RPMI7951 (cell line): ENCODE data around the gene SHC1. TPM values are rescaled to one million over a fixed set of nuclear protein-coding genes. Genes with fewer than 3 reads are reported as not detected.

ENCODE experiments used
- DNase-seq: peaks from one replicate; pipeline ENCODE4 v3.0.0-alpha.2; 2012; ENCODE audit warnings: low read depth
- total RNA-seq: library from RNA; depleted of rRNA; stranded (reverse); fragments of >200 nt; shearing (Covaris generic); gene quantifications from 2 replicates; pipeline ENCODE4 v1.2.3, GENCODE V29; 2014; rRNA removed

The SHC1 gene, protein sequence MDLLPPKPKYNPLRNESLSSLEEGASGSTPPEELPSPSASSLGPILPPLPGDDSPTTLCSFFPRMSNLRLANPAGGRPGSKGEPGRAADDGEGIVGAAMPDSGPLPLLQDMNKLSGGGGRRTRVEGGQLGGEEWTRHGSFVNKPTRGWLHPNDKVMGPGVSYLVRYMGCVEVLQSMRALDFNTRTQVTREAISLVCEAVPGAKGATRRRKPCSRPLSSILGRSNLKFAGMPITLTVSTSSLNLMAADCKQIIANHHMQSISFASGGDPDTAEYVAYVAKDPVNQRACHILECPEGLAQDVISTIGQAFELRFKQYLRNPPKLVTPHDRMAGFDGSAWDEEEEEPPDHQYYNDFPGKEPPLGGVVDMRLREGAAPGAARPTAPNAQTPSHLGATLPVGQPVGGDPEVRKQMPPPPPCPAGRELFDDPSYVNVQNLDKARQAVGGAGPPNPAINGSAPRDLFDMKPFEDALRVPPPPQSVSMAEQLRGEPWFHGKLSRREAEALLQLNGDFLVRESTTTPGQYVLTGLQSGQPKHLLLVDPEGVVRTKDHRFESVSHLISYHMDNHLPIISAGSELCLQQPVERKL
- 111 and 115 TPM in 2 replicates for total RNA-seq

DNA sequence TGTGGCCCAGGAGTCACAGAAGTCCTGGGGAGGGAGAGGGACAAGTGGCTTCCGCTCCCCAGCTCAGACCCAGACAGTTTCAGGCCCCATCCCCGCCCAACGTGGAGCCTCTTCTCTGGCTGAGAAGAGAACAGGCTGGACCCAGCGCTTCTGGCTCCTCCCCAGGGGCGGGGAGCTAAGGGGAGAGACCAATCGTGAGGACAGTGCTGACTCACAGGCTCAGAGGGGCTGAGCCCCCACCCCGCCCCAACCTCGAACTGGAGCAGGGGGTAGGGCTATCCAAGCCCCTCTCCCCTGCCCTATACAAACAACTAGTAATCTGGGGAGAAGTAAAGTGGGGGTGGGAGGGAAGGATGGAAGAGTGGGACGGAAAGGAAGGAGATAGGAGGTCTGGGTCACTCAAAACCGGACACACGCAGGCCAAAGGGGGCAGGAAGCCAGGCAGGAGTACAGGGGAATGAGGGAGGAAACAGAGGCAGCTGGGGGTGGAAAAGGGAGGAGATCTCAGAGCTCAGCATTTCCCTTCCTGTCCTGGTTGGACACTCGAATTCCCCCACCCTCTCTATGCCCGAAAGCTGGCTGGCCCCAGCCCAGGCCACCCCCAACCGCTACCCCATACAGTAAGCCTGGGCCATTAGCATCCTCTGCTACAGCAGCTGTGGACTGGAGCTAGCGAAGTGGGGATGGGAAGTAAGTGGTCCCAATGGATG is at the start of gene SHC1:
SHC1 (minus strand) TSS at position 117 of the 710 bp plus-strand sequence. CDS start 221 bp downstream, outside the sequence.
- DNase-seq: peak; percentile 93

GRCh38 chr1:155019377-155020245 is 49.1 kb upstream of the SHC1 start:
- no peak for DNase-seq

DNA sequence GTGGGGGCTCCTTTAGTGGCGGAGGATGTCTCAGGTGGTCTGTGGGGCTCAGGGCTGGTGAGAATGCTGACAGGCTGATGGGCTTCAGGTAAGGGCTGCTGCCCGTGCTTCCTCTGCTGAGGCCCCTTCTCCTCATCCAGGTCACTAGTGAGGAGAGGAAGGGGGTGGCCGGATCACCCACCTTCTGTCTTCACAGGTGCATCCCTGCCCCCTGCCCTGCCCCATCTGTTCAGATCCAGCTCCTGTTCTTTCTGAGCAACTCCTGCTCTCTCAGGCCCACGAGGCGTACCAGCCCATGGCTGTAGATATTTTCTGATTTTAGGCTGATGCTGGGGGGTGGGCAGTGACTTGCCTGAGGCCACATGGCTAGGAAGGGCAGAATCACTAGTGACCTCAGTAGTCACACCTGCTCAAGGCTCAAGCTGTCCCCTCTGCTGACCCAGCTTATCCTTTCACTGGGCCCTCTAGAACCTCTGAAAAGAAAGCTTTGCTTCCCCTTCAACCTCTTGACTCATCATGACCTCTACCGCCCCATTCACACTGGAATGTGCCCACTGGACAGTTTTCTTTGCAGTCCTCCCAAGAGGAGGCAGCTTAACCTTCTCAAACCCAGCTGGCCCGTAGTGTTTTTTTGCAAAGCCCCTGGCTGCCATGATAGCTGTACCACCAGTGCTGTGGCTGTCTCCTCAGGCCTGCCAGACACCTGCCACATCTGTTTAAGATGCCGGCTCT is 48.2 kb upstream of the SHC1 start:
- DNase-seq: no peak

DNA sequence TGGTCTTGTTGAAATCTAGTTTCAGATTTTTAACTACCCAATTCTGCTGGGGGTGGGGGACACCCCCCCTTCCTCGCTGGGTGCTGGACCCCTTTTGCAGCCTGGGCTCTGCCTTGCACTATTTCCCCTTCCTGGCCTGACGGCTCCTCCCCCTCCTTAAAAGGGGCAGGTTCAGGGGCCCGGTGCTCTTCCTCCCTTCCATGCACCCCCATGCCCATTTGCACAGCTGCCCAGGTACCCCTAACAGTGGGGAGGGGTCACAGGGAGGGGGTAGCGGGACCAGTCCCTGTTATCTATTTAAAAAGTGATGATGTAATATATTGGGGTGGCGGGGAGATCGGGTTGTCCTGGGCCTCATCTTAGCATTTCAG is 47.4 kb upstream of the SHC1 start:
- no peak for DNase-seq

DNA sequence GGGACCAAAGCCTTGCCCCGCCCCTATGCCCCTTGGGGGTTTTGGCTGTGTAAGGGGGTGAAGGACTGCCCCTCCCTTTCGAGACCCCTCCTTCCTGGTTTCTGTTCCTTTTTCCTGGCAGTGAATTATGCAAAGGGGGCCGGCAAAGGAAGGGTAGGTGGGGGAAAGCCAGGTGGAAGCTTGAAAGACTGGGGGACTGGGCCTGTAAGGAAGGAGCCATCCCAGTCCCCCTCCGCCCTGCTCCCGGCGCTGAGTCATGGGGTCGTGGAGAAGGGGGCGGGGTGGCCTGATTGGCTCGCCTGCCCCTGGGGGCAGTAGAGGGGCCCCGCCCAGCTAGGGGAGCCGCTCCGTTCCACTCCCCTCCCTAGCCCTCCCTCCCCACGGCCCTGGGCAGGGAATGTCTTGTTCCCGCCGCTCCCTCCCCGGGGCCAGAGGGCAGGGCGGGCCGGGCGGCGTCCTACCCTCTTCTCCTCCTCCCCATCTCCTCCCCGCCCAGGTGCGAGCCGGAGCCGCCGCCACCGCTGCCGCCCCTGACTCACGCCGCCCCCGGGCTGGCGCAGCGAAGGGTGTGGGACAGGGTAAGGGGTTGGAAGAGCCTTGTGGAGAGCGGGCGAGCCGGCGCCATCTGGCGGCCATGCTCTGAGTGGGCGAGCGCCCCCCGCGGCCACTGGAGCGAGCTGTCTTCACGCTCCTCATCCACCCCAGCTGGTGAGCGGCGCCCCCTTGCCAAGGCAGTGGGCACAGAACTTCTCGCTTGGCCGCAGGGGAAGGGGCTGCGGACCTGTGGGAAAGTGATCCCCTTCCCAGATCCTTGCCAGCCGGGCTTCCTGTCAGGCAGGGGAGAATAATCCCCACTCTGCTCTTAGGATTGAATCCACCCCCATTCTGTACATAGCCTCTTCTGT is 46.7 kb upstream of the SHC1 start:
- DNase-seq: peak; percentile 91

DNA sequence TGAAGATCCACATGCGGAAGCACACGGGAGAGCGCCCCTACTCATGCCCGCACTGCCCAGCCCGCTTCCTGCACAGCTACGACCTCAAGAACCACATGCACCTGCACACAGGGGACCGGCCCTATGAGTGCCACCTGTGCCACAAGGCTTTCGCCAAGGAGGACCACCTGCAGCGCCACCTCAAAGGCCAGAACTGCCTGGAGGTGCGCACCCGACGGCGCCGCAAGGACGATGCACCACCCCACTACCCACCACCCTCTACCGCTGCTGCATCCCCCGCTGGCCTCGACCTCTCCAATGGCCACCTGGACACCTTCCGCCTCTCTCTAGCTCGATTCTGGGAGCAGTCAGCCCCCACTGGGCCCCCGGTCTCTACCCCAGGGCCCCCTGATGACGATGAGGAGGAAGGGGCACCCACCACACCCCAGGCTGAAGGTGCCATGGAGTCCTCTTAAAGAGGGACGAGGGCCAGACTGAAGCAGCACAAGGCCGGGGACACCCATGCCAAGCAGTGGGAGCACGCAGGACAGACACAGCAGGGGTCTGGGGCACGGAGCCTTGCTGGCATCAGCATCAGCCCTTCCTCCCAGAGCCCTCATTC is 45.8 kb upstream of the SHC1 start:
- no peak for DNase-seq

- DNase-seq: no peak
Measured at GRCh38 chr1:155015527-155016230, 45.1 kb upstream of the SHC1 start.

DNA sequence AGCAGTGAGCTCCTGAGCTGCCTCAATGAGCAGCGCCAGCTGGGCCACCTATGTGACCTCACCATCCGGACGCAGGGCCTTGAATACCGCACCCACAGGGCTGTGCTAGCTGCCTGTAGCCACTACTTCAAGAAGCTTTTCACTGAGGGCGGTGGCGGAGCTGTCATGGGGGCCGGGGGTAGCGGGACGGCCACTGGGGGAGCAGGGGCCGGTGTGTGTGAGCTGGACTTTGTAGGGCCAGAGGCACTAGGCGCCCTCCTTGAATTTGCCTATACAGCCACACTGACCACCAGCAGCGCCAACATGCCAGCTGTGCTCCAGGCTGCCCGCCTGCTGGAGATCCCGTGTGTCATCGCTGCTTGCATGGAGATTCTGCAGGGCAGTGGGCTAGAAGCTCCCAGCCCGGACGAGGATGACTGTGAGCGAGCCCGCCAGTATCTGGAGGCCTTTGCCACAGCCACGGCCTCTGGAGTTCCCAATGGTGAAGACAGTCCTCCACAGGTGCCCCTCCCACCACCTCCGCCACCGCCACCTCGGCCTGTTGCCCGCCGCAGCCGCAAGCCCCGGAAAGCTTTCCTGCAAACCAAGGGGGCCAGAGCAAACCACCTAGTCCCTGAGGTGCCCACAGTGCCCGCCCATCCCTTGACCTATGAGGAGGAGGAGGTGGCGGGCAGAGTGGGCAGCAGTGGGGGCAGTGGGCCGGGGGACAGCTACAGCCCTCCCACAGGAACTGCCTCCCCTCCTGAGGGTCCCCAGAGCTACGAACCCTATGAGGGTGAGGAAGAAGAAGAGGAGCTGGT is 44.4 kb upstream of the SHC1 start:
- DNase-seq: no peak

- no peak for DNase-seq
Measured at GRCh38 chr1:155013632-155014031, 43.1 kb upstream of the SHC1 start.

DNA sequence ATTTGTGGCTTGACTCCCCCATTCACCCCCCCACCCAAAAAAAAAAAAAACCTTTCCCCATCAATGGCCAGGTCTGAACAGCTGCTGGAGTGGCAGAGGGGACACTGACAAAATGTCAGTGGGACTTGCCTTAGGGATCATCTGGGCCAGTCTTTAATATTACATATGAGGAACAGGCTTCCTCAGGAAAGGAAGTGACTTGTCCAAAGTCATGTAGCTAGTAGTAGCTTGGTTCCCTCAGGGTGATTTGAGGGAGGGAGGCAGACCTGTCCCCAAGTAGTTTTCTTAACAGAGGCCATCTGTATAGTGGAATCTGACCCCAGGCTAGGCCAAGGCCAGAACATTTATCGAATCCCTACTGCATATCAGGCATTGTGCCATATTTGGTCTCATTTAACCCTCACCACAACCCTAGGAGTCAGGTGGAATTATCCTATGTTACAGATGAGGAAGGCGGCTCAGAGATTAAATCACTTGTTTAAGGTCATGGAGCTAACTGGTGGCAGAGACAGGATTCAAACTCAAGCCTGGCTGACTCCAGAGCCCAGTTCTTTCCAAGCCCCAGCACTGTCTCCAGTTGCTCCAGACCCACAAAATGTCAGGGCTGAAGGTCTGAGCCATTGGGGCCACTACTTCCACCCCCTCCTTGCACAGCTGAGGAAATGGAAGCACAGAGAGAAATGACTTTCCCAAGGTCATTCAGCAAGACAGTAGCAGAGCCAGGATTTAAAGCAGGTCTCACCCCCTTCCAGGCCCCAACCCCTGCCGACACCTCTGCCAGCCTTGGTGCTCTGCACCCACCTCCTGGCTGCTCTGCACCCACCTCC is 42.4 kb upstream of the SHC1 start:
- no peak for DNase-seq

- DNase-seq: peak; percentile 58
Measured at GRCh38 chr1:155012026-155012546, 41.5 kb upstream of the SHC1 start.

DNA sequence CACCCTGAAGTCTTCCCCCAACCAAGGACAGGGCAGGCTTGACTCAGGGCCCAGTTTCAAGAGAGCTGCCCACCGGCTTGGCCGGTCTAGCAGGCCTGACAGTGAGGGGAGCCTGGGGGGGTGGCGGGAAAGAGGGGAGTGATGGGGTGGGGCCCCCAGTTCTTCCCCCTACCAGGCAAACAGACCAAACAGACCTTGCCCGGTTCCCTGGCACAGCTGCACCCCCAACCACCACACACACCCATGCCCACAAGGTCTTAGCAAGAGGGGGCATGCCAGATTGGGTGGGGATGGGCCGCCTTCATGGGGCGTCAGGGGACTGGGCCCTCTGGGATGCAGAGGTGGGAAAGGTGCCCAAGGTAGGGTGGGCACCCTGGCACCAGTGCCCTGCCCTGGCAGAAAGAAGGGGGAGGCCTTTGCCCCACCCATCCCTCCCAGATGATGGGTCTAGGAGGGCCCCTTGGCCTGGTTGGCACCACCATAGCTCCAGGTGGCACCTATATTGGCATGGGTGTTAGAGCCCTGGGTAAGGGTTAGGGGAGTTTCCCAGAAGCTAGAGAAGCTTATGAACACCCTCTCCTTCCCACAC is 41.0 kb upstream of the SHC1 start:
- DNase-seq: no peak

DNA sequence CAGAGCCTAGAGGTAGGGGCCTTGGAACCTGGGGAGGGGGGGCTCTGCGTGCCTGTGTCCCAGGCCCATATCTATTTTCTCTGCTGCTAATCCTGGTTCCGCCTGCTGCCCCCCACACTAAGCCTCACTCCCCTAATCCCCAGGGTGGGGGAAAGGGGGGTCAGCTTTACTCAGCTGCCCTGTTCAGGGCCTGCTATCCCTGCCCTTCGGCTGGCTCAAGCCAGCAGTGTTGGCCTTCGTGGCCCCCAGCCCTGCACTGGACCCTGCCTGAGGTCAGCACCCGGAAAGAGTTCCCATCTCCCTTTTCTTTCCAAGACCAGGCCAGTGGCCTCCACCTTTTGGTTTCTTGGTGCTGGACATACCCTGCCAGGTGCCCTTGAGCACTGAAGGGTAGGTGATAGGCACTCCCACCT is 40.5 kb upstream of the SHC1 start:
- DNase-seq: no peak

GRCh38 chr1:155010211-155010918 is 39.8 kb upstream of the SHC1 start:
- no peak for DNase-seq

DNA sequence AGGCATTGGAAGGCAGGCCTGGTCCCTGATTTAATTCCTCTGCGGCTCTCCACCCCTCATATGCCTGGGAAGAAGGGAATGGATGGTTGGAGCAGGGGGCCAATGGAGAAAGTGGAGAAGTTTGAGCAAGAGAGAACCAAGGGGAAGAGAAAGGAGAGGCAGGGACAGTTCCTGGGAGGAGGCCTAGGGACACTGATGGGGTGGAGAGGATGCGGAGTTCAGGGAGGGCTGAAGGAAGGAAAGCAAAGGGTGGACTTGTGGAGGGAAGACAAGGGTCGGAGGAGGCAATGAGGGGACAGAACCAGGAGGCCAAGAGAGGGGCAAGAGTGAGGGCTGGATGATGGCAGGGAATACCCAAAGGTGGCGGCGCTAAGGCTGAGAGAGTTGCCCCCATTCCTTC is 39.2 kb upstream of the SHC1 start:
- no peak for DNase-seq

DNA sequence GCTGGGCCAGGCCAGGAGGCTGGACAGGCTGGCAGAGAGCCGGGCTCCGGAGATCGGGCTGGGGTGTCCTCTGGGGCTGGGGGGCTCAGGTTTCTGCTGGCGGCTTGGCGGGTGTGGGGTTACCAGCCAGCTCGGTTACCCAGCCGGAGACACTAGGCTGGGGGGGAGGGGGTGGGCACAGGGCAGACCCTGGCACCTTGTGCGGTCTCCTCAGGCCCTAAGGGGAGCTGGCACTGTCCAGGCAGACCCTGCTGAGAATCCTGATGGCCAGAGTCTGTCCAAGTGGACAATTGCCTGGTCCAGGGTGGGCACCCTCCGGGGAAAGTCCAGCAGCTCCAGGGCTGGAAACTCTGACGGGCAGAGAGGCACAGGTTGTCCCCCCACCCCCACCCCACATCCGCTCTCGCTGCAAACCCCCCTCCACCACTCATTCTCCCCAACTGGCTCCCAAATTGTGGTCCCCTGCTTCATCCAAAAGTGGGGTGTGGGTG is 38.7 kb upstream of the SHC1 start:
- DNase-seq: no peak
